Ureter (tissue), 1 donor: ENCODE results near the gene PTPRQ. TPM values are rescaled to one million over a fixed set of nuclear protein-coding genes. Genes with fewer than 3 reads are reported as not detected.
"Not testable (repeated sequence)": the region's sequence is repeated elsewhere in the genome, so short reads cannot be mapped to it uniquely, and the experiment has no call there.

Experiments used
- DNase-seq: peaks from one replicate; pipeline ENCODE4 v3.0.0-alpha.2; 2020; ENCODE audit warnings: low spot score
- total RNA-seq: library from RNA; stranded (reverse); gene quantifications from one replicate; pipeline ENCODE4 v1.2.4, GENCODE V29; 2023
- donor health status: DM: yes; HTN: yes; CAD: no.

Gene PTPRQ, protein sequence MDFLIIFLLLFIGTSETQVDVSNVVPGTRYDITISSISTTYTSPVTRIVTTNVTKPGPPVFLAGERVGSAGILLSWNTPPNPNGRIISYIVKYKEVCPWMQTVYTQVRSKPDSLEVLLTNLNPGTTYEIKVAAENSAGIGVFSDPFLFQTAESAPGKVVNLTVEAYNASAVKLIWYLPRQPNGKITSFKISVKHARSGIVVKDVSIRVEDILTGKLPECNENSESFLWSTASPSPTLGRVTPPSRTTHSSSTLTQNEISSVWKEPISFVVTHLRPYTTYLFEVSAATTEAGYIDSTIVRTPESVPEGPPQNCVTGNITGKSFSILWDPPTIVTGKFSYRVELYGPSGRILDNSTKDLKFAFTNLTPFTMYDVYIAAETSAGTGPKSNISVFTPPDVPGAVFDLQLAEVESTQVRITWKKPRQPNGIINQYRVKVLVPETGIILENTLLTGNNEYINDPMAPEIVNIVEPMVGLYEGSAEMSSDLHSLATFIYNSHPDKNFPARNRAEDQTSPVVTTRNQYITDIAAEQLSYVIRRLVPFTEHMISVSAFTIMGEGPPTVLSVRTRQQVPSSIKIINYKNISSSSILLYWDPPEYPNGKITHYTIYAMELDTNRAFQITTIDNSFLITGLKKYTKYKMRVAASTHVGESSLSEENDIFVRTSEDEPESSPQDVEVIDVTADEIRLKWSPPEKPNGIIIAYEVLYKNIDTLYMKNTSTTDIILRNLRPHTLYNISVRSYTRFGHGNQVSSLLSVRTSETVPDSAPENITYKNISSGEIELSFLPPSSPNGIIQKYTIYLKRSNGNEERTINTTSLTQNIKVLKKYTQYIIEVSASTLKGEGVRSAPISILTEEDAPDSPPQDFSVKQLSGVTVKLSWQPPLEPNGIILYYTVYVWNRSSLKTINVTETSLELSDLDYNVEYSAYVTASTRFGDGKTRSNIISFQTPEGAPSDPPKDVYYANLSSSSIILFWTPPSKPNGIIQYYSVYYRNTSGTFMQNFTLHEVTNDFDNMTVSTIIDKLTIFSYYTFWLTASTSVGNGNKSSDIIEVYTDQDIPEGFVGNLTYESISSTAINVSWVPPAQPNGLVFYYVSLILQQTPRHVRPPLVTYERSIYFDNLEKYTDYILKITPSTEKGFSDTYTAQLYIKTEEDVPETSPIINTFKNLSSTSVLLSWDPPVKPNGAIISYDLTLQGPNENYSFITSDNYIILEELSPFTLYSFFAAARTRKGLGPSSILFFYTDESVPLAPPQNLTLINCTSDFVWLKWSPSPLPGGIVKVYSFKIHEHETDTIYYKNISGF (N-terminal part only)
- 0.68 TPM for total RNA-seq

GRCh38 chr12:80443974-80444666 lies at the start of gene PTPRQ:
TSS of gene PTPRQ (plus strand) at chr12:80444235. CDS start at chr12:80444346, 111 bp downstream.
- DNase-seq, result no peak

DNA sequence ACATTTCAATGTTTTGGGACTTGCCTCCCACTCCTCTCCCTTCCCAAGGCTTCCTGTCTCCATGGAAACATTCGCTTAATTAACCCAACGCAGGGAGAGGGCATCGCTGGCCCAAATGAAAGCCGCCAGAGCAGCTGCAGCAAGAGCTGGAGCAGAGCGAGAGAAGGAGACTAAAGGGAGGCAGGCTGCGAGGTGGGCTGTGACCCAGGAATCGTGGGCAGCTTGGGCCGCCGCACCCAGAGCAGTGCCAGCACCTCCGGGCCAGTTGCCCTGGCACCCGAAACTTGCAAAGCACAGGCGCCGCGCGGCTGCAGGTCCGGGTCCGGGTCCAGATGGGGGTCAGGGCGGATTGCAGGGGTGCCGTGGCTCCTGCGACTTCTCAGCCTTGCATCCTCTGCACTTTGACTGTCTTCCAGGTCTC lies 43.5 kb upstream of the PTPRQ start:
- no peak for DNase-seq

GRCh38 chr12:80401191-80401590 lies 42.8 kb upstream of the PTPRQ start:
- no peak for DNase-seq

DNA sequence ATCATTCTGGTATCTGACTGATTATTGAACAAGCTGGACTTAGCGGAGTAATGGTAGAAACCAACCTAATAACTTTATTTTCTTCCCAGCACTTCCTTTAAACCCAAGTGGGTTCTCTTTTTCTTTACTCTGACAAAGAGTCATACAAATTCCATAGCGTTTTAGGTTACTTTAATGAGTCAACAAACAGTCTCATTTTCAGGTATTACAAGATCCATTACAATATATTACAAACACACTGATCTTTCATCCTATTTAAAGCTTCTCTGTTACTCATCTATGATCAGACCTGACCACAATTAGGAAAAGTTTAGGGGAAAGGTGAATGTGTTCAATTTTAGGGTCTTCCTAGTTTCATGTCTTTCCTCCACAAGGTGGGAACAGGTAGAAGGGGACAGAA lies 39.4 kb upstream of the PTPRQ start:
- no peak for DNase-seq

GRCh38 chr12:80406253-80406652 lies 37.8 kb upstream of the PTPRQ start:
- DNase-seq, result no peak

DNA sequence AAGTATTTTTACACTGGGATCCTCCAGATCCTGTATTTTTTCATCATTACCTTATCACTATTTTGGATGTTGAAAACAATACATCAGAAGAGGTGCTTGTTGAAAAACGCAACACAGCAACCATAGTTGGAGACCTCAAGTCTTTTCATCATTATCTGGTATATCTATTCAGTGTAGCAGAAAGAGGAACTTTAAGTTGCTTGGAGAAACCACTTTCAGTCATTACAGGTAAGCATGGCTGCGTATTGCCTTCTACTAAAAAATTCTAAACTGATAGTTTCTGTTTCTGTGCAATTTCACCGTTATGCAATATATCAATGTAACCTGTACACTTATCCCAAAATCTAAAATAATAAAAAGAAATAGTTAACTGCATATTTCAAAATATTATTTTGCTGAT lies 32.2 kb upstream of the PTPRQ start:
- DNase-seq, result no peak

GRCh38 chr12:80412343-80412953 lies 31.6 kb upstream of the PTPRQ start:
- DNase-seq, result no peak

- DNase-seq, result no peak
These were observed 30.6 kb upstream of the PTPRQ start for GRCh38 chr12:80413462-80413861.

- DNase-seq, result no peak
These were observed 28.6 kb upstream of the PTPRQ start for GRCh38 chr12:80415466-80415865.

GRCh38 chr12:80419644-80420043 lies 24.4 kb upstream of the PTPRQ start:
- no peak for DNase-seq

- no peak for DNase-seq
These were observed 24.0 kb upstream of the PTPRQ start for GRCh38 chr12:80420075-80420474.

DNA sequence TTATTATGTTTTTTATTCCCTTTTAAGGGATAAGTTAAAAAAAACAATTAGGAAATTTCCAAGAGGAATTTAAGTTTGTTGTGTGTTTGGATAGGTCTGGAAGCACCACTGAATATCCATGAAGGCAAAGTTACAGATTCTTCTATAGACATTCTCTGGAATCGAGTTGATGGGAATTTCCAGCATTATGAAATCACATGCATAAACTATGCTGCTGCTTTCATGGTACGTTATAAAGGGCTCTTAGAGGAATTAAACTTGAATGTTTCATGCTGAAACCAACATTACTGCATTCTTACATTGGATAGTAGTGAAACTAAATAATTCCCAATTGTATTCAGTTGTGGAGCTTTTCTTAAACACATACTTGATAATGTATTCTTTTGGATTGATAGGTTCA lies 21.5 kb upstream of the PTPRQ start:
- no peak for DNase-seq

DNA sequence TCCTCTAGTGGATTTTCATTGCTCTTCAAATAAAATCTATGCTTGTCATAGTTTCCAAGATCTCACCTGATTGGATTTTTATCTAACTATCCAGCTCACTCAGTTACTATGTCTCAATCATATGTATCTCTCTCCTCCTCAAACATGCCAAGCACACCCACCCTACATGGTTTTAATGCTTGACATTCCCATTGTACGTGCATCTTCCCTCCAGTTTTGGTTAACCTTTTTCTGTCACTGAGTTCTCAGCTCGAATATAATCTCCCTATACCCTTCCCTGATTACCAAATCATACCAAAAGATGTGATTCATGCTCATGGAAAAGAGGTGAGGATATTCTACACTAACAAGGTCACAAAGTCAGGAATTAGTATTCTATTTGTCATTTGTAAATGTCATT lies 12.0 kb upstream of the PTPRQ start:
- DNase-seq, result no peak

DNA sequence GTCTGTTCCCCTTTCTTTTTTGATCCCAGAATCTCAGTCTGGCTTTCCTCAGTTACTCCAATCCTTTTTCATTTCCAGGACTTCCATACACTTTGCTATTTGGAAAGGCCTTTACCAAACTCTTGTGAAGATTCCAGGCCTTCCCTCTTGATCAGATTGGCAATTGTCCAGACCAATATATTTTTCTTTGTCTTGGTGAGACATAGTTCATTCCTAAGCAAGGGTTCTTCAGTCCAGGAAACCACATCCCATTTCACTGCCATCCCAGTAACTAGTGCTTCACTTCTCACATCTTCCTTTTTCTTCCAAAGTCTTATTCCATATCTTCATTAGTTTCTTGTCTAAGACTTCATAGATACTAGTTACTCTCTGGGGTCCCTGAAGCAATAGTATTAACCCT lies 2.1 kb upstream of the PTPRQ start:
- no peak for DNase-seq

DNA sequence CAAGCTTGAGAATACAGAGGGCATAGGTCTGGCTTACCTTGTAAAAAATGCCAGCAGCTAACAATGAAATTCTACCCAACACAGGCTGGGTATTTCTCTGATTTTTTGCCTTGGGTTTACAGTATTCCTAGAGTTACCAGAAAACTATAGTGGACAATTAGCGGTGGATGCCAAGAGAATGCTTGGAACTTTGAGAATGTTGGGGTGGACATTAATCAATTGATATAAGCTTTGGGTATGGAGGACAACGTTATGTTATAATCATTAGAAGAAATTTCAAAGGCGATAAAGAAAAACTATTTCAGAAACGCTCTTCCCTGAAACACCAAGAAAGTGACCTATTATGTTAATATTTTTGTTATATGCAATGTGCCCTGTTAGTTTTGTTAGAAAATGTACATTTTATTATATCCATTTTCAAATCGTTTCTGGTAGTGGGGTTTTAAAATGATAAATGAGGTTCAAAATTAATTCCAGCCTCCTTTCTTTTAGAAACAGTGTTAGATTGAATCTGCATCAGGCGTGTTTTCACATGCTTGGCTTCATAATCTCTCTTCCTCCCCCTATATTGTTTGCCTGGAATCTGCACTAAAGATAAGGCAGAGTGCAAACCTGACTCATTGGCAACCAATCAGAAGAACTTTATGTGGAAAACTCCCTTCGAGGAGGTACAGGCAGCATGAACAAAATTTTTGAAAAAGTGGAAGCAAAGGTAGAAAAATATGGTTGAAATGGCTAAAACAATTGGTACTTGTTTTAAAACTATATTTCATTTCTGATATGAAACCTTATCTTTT lies 1.4 kb upstream of the PTPRQ start:
- no peak for DNase-seq

GRCh38 chr12:80445083-80445793 lies 1.2 kb downstream of the PTPRQ start:
- no peak for DNase-seq

DNA sequence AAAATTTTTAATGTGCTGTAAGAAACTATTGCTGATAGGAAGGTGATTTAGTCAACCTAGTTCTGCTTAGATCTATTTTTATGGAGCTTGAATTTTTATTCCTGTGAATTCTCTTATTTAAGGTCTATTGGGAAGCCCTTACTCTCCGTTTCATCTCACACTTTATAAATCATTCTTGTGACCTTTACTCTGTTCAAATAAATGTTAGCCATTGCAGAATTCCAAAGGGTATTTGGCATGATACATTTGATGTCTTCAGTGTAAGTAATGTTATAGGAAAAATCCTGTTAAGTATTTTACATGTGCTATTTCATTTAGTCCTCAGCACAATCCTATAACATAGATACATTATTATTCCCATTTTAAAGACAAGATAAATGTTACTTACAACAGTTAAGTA lies 12.5 kb downstream of the PTPRQ start:
- DNase-seq, result no peak

GRCh38 chr12:80460972-80461371 lies 16.9 kb downstream of the PTPRQ start:
- DNase-seq, result no peak

DNA sequence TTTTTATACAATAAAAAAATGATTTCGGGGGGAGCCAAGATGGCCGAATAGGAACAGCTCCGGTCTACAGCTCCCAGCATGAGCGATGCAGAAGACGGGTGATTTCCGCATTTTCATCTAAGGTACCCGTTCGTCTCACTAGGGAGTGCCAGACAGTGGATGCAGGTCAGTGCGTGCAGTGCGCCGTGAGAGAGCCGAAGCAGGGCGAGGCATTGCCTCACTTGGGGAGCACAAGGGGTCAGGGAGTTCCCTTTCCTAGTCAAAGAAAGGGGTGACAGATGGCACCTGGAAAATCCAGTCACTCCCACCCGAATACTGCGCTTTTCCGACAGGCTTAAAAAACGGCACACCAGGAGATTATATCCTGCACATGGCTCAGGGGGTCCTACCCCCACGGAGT lies 17.8 kb downstream of the PTPRQ start:
- DNase-seq, result not testable (repeated sequence)
